Gastroesophageal sphincter (tissue), 4 donors: Measurements from ENCODE around the gene SLC15A5. TPM values are rescaled to one million over a fixed set of nuclear protein-coding genes. Genes with fewer than 3 reads are reported as not detected.

ENCODE experiments used
- ATAC-seq: fragments of 150-250 bp; one replicate; pipeline ENCODE4 v1.9.1; 2016; ENCODE audit warnings: mild to moderate bottlenecking, moderate library complexity
- H3K27ac ChIP-seq, 4 donors: fragments of 200-600 bp; sonication (generic) in 3 of 4; 1 replicate in 3 of 4; 2 replicates in 1 of 4; pipeline ENCODE4 v1.5.1; 2016 to 2019
- H3K27me3 ChIP-seq: fragments of 200-600 bp; sonication (generic); one replicate; pipeline ENCODE4 v1.5.1; 2019
- H3K36me3 ChIP-seq, 2 donors: fragments of 200-600 bp; sonication (generic); one replicate each; pipeline ENCODE4 v1.5.1; 2019; ENCODE audit warnings: control low read depth in 1 of 2
- H3K4me1 ChIP-seq, 3 donors: fragments of 200-600 bp; sonication (generic); 1 replicate in 2 of 3; 2 replicates in 1 of 3; pipeline ENCODE4 v1.5.1; 2016 to 2019; ENCODE audit warnings: control low read depth in 2 of 3
- H3K4me3 ChIP-seq, 2 donors: fragments of 200-600 bp; sonication (generic); one replicate each; pipeline ENCODE4 v1.5.1; 2019; ENCODE audit warnings: mild to moderate bottlenecking in 1 of 2, moderate library complexity in 1 of 2
- H3K9me3 ChIP-seq, 3 donors: fragments of 200-600 bp; sonication (generic); one replicate each; pipeline ENCODE4 v1.5.1; 2017 to 2019; ENCODE audit warnings: control low read depth in 2 of 3
- CTCF ChIP-seq, 4 experiments: fragments of 200-600 bp in 2 of 4; fragments of 450-650 bp in 2 of 4; sonication (generic) in 1 of 4; IDR thresholded peaks; one replicate each; pipeline ENCODE4 v1.5.1; 2017 to 2019; ENCODE audit warnings: antibody characterized with exemption in 4 of 4, mild to moderate bottlenecking in 2 of 4, moderate library complexity in 2 of 4
- EP300 ChIP-seq: sonication (generic); formaldehyde crosslinking; IDR thresholded peaks from one replicate; pipeline ENCODE4 v1.6.1; 2017; ENCODE audit warnings: antibody characterized with exemption, mild to moderate bottlenecking
- POLR2A ChIP-seq, 2 donors: fragments of 450-650 bp; IDR thresholded peaks; one replicate each; pipeline ENCODE4 v1.6.1; 2017; ENCODE audit warnings: antibody characterized with exemption in 2 of 2, mild to moderate bottlenecking in 2 of 2, moderate library complexity in 1 of 2
- POLR2AphosphoS5 ChIP-seq: sonication (generic); formaldehyde crosslinking; IDR thresholded peaks from one replicate; pipeline ENCODE4 v1.6.1; 2017; ENCODE audit warnings: antibody characterized with exemption
- WGBS, 2 donors: methylation state at CpG; one replicate each; pipeline ENCODE4 v1.1.5; 2018; ENCODE audit warnings: low coverage in 1 of 2; 5-methylcytosine and 5-hydroxymethylcytosine counted together
- total RNA-seq, 4 donors: library from RNA; depleted of rRNA; stranded (reverse); fragments of >200 nt; gene quantifications; one replicate each; pipeline ENCODE4 v1.1.0, GENCODE V29; 2016

SLC15A5 gene
- total RNA-seq, 4 donors from 2014 or later = not detected

- no peak for TF ChIP-seq CTCF (IDR thresholded peaks at IDR 0.05)
- TF ChIP-seq POLR2A (IDR thresholded peaks at IDR 0.05) = no peak
- no peak for TF ChIP-seq EP300
- no peak for TF ChIP-seq POLR2AphosphoS5
- Histone ChIP-seq H3K36me3 (no peaks in the 10 kb centered on the region), H3K4me3 (no peak overlapping the region), H3K27ac (no peak overlapping the region), H3K9me3 (no peaks in the 10 kb centered on the region), H3K4me1 (no peaks in the 10 kb centered on the region), H3K27me3 (no peaks in the 10 kb centered on the region)
- 12% methylated on average over 1 of the region's 1 CpG; no CpG with 5 or more reads in 1 of the 2 donors for WGBS, 2 donors
- no peak for ATAC-seq
These were observed 6.4 kb downstream of the SLC15A5 start for GRCh38 chr12:16271062-16271461.

GRCh38 chr12:16269946-16270345 lies 7.5 kb downstream of the SLC15A5 start:
- no peak overlapping the region for H3K4me3 ChIP-seq
- no peaks in the 10 kb centered on the region for H3K9me3 ChIP-seq
- no peak for TF ChIP-seq CTCF (IDR thresholded peaks at IDR 0.05)
- no peak for TF ChIP-seq EP300
- no peak for TF ChIP-seq POLR2A (IDR thresholded peaks at IDR 0.05)
- no peak for TF ChIP-seq POLR2AphosphoS5
- 80 to 100% methylated on average over 1 to 2 of the region's 2 CpGs for WGBS, 2 donors
- no peak for ATAC-seq
- no peaks in the 10 kb centered on the region for H3K36me3 ChIP-seq
- no peak overlapping the region for H3K27ac ChIP-seq
- H3K27me3 ChIP-seq = no peaks in the 10 kb centered on the region
- no peaks in the 10 kb centered on the region for H3K4me1 ChIP-seq

- Histone ChIP-seq H3K4me3 (no peak overlapping the region), H3K4me1 (no peaks in the 10 kb centered on the region), H3K27ac (no peak overlapping the region), H3K9me3 (peaks cover 0 to 6% (median 0%) of the 10 kb centered on the region in 3 donors), H3K36me3 (no peaks in the 10 kb centered on the region), H3K27me3 (no peaks in the 10 kb centered on the region)
- 69 to 71% methylated on average over 1 of the region's 1 CpG for WGBS, 2 donors
- ATAC-seq = peak; percentile 25
- TF ChIP-seq CTCF (IDR thresholded peaks at IDR 0.05) (no peak), POLR2AphosphoS5 (no peak), POLR2A (IDR thresholded peaks at IDR 0.05) (no peak), EP300 (no peak)
These were observed 11.4 kb downstream of the SLC15A5 start for GRCh38 chr12:16266085-16266484.

- TF ChIP-seq CTCF (IDR thresholded peaks at IDR 0.05) = no peak
- no peak for TF ChIP-seq EP300
- TF ChIP-seq POLR2AphosphoS5 = no peak
- no peak for TF ChIP-seq POLR2A (IDR thresholded peaks at IDR 0.05)
- Histone ChIP-seq H3K9me3 (peaks cover 0 to 6% (median 0%) of the 10 kb centered on the region in 3 donors), H3K4me1 (no peaks in the 10 kb centered on the region), H3K36me3 (no peaks in the 10 kb centered on the region), H3K4me3 (no peak overlapping the region), H3K27ac (no peak overlapping the region), H3K27me3 (no peaks in the 10 kb centered on the region)
- WGBS, 2 donors = 71 to 75% methylated on average over 2 of the region's 2 CpGs
- ATAC-seq = no peak
These were observed 15.5 kb downstream of the SLC15A5 start for GRCh38 chr12:16261944-16262475.

GRCh38 chr12:16260206-16260605 lies 17.3 kb downstream of the SLC15A5 start:
- Histone ChIP-seq H3K4me3 (no peak overlapping the region), H3K27ac (no peak overlapping the region), H3K9me3 (peaks cover 0 to 6% (median 0%) of the 10 kb centered on the region in 3 donors), H3K36me3 (no peaks in the 10 kb centered on the region), H3K4me1 (no peaks in the 10 kb centered on the region), H3K27me3 (no peaks in the 10 kb centered on the region)
- ATAC-seq = no peak
- TF ChIP-seq CTCF (IDR thresholded peaks at IDR 0.05) = no peak
- WGBS, 2 donors = 95 to 97% methylated on average over 4 of the region's 4 CpGs
